SU-DHL-6 (cell line): ENCODE data around the gene USP46.

Experiments used
- EZH2phosphoT487 ChIP-seq: fragments of 200-600 bp; sonication (generic), shearing (Covaris generic); conservative IDR thresholded peaks from 2 replicates; pipeline ENCODE4 v1.6.1; 2018; ENCODE audit warnings: mild to moderate bottlenecking, antibody characterized with exemption, low read length, moderate library complexity, mixed read lengths
- TF ChIP-seq, protein P1 (sequence below): fragments of 200-600 bp; sonication (generic); IDR thresholded peaks from one replicate; pipeline ENCODE4 v1.5.1; 2017; ENCODE audit warnings: antibody characterized with exemption, mild to moderate bottlenecking, low read length, moderate library complexity; ENCODE audit not compliant: insufficient read depth, poor library complexity, severe bottlenecking

- TF ChIP-seq, protein P1, sequence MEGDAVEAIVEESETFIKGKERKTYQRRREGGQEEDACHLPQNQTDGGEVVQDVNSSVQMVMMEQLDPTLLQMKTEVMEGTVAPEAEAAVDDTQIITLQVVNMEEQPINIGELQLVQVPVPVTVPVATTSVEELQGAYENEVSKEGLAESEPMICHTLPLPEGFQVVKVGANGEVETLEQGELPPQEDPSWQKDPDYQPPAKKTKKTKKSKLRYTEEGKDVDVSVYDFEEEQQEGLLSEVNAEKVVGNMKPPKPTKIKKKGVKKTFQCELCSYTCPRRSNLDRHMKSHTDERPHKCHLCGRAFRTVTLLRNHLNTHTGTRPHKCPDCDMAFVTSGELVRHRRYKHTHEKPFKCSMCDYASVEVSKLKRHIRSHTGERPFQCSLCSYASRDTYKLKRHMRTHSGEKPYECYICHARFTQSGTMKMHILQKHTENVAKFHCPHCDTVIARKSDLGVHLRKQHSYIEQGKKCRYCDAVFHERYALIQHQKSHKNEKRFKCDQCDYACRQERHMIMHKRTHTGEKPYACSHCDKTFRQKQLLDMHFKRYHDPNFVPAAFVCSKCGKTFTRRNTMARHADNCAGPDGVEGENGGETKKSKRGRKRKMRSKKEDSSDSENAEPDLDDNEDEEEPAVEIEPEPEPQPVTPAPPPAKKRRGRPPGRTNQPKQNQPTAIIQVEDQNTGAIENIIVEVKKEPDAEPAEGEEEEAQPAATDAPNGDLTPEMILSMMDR: no peak
- no peak for TF ChIP-seq EZH2phosphoT487
Observed at GRCh38 chr4:52585379-52585778, 73.7 kb downstream of the USP46 start.
